OCI-LY3 (cell line): ENCODE measurements around the gene TH.

ENCODE experiments used
- H2AFZ ChIP-seq: fragments of 200-600, 300-600 bp; shearing (Covaris generic); 2 replicates; pipeline ENCODE4 v1.6.0; 2014; ENCODE audit warnings: antibody characterized with exemption, low read depth, low read length
- H3K27ac ChIP-seq: fragments of 200-600, 300-600 bp; sonication (generic); 2 replicates; pipeline ENCODE4 v1.5.1; 2014; ENCODE audit warnings: mild to moderate bottlenecking, low read length, moderate library complexity, mixed read lengths
- H3K27me3 ChIP-seq: fragments of 200-600, 300-600 bp; sonication (generic); 2 replicates; pipeline ENCODE4 v1.6.1; 2014; ENCODE audit warnings: low read depth, low read length, mixed read lengths
- H3K36me3 ChIP-seq: fragments of 200-600, 300-600 bp; sonication (generic); replicated peaks from 2 replicates; pipeline ENCODE3; 2014; ENCODE audit warnings: low read depth, low read length, mixed read lengths
- H3K4me1 ChIP-seq: fragments of 300-600, 200-600 bp; sonication (generic); 2 replicates; pipeline ENCODE4 v1.6.1; 2014; ENCODE audit warnings: low read length, mixed read lengths
- H3K4me2 ChIP-seq: fragments of 200-600, 300-600 bp; sonication (generic); 2 replicates; pipeline ENCODE4 v1.6.1; 2014; ENCODE audit warnings: low read length, mixed read lengths
- H3K4me3 ChIP-seq: fragments of 300-600, 200-600 bp; sonication (generic); 2 replicates; pipeline ENCODE4 v1.5.1; 2014; ENCODE audit warnings: antibody characterized with exemption, mild to moderate bottlenecking, low read length, moderate library complexity
- H3K79me2 ChIP-seq: fragments of 300-600, 200-600 bp; shearing (Covaris generic); 2 replicates; pipeline ENCODE4 v1.6.1; 2014; ENCODE audit warnings: mild to moderate bottlenecking, low read length, mixed read lengths
- H3K9ac ChIP-seq: fragments of 300-600, 200-600 bp; shearing (Covaris generic); 2 replicates; pipeline ENCODE4 v1.6.0; 2014; ENCODE audit warnings: mild to moderate bottlenecking, low read length, moderate library complexity
- H3K9me3 ChIP-seq: fragments of 200-600, 300-600 bp; shearing (Covaris generic); 2 replicates; pipeline ENCODE4 v1.6.1; 2014; ENCODE audit warnings: low read length, mixed read lengths; ENCODE audit not compliant: insufficient read depth
- H4K20me1 ChIP-seq: fragments of 200-600, 300-600 bp; sonication (generic); 2 replicates; pipeline ENCODE4 v1.6.1; 2016; ENCODE audit warnings: low read length, mixed read lengths; ENCODE audit not compliant: insufficient read depth
- CTCF ChIP-seq: fragments of 200-600, 300-600 bp; sonication (generic); IDR thresholded peaks from 2 replicates; pipeline ENCODE4 v1.5.1; 2014; ENCODE audit warnings: antibody characterized with exemption, low read length, low read depth
- EZH2phosphoT487 ChIP-seq: fragments of 200-600 bp; shearing (Covaris generic); IDR thresholded peaks from 2 replicates; pipeline ENCODE4 v1.6.1; 2018; ENCODE audit warnings: antibody characterized with exemption, mixed run types, low read depth

Gene TH

GRCh38 chr11:2193099-2193887, 21.7 kb upstream of the TH start:
- Histone ChIP-seq H3K27ac (no peak overlapping the region), H3K4me1 (no peaks in the 10 kb centered on the region), H2AFZ (no peak overlapping the region), H3K79me2 (no peaks in the 10 kb centered on the region), H4K20me1 (no peaks in the 10 kb centered on the region), H3K9me3 (no peaks in the 10 kb centered on the region), H3K27me3 (no peaks in the 10 kb centered on the region), H3K4me3 (no peak overlapping the region), H3K9ac (no peak overlapping the region), H3K4me2 (no peak overlapping the region), H3K36me3 (no peaks in the 10 kb centered on the region)
- TF ChIP-seq EZH2phosphoT487 (no peak), CTCF (no peak)

- no peaks in the 10 kb centered on the region for H4K20me1 ChIP-seq
- no peaks in the 10 kb centered on the region for H3K79me2 ChIP-seq
- H3K27me3 ChIP-seq: no peaks in the 10 kb centered on the region
- H3K9me3 ChIP-seq: no peaks in the 10 kb centered on the region
- no peaks in the 10 kb centered on the region for H3K4me1 ChIP-seq
- H3K9ac ChIP-seq: no peak overlapping the region
- no peak overlapping the region for H2AFZ ChIP-seq
- no peak for TF ChIP-seq CTCF
- no peak for TF ChIP-seq EZH2phosphoT487
- no peak overlapping the region for H3K4me3 ChIP-seq
- no peaks in the 10 kb centered on the region for H3K36me3 ChIP-seq
- H3K4me2 ChIP-seq: no peak overlapping the region
- H3K27ac ChIP-seq: no peak overlapping the region
These were observed 20.8 kb upstream of the TH start for GRCh38 chr11:2192435-2192834.

GRCh38 chr11:2191883-2192282, 20.3 kb upstream of the TH start:
- Histone ChIP-seq H3K4me1 (no peaks in the 10 kb centered on the region), H3K4me2 (no peak overlapping the region), H3K79me2 (no peaks in the 10 kb centered on the region), H3K4me3 (no peak overlapping the region), H3K36me3 (no peaks in the 10 kb centered on the region), H3K27ac (no peak overlapping the region), H3K27me3 (no peaks in the 10 kb centered on the region), H2AFZ (no peak overlapping the region), H3K9me3 (no peaks in the 10 kb centered on the region), H3K9ac (no peak overlapping the region), H4K20me1 (no peaks in the 10 kb centered on the region)
- no peak for TF ChIP-seq EZH2phosphoT487

- no peaks in the 10 kb centered on the region for H3K36me3 ChIP-seq
- TF ChIP-seq CTCF: no peak
- TF ChIP-seq EZH2phosphoT487: no peak
- no peaks in the 10 kb centered on the region for H3K79me2 ChIP-seq
- H3K4me1 ChIP-seq: no peaks in the 10 kb centered on the region
- no peak overlapping the region for H3K27ac ChIP-seq
- H3K9me3 ChIP-seq: no peaks in the 10 kb centered on the region
- H3K9ac ChIP-seq: no peak overlapping the region
- H2AFZ ChIP-seq: no peak overlapping the region
- no peak overlapping the region for H3K4me3 ChIP-seq
- no peaks in the 10 kb centered on the region for H4K20me1 ChIP-seq
- H3K4me2 ChIP-seq: no peak overlapping the region
- no peaks in the 10 kb centered on the region for H3K27me3 ChIP-seq
These were observed 19.2 kb upstream of the TH start for GRCh38 chr11:2190657-2191471.
